ENCODE results near the gene SYF2.
A peak's percentile ranks its signal among the peaks of the same experiment; 100 is the strongest.

Gene SYF2

DNA sequence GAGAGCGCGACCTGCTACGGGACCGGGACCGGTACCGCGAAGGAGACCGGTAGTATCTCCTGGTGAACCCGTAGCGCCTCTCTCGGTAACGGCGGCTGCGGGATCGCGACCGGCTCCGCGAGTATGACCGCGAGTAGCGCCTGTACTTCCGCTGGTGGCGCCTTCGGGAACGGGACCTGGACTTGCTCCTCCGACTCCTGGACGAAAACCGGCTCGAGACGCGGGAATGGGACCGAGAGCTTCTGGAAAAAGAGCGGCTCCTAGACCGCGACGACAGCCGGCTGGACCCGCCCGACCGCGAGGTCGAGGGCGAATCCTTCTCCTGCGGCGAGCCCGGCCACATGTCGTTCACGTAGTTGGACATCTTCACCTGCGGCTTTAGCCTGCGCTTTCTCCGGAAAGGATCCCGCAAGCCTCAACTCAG lies 14.3 kb upstream of the SYF2 start:
- no peak for TF ChIP-seq CREB1 (IDR thresholded peaks at IDR 0.05; ENCODE audit: low read depth)
- TF ChIP-seq CEBPB (IDR thresholded peaks at IDR 0.05), result no peak
- no peak for TF ChIP-seq TEAD4 (IDR thresholded peaks at IDR 0.05)

DNA sequence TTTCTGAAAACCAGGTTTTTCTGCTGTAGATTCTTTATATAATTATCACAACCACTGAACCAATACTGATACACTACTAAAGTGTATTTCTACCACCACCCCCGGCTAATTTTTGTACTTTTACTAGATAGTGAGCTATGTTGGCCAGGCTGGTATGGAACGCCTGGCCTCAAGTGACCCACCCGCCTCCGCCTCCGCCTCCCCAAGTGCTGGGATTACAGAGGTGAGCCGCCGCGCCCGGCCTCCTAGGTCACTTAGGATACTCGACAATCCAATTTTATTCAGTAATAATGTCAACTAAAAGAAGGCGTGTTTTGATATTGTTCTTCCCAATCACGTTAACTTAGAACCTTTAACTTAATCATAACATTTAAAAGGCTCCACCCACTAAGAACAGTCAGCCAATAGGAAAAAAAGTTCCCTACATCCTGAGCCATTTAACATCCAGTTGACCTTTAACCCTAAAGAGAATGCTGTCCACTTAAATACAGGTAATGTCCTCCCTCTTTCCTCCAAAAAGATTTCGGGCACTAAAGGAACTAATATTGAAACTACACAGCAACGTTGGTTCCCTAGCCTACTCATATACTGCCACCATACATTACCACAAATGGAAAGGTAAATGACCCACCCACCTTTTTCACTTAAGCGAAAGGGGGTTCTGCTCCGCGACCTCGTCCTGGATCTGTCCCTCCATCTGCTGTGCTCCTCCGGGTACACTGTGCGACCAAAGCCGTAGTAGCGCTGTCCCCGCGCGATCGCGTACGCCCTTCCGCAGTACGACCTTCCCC lies 13.7 kb upstream of the SYF2 start:
- TF ChIP-seq TAF1 (IDR thresholded peaks at IDR 0.05; ENCODE audit: low read depth), result no peak
- TF ChIP-seq TCF12 (IDR thresholded peaks at IDR 0.05; ENCODE audit: low read depth), result no peak
- TF ChIP-seq ZBTB7A (IDR thresholded peaks at IDR 0.05; ENCODE audit: low read depth), result no peak
- no peak for TF ChIP-seq EP300 (IDR thresholded peaks at IDR 0.05; ENCODE audit: borderline replicate concordance)
- no peak for TF ChIP-seq TEAD4 (IDR thresholded peaks at IDR 0.05)
- TF ChIP-seq, protein P1, sequence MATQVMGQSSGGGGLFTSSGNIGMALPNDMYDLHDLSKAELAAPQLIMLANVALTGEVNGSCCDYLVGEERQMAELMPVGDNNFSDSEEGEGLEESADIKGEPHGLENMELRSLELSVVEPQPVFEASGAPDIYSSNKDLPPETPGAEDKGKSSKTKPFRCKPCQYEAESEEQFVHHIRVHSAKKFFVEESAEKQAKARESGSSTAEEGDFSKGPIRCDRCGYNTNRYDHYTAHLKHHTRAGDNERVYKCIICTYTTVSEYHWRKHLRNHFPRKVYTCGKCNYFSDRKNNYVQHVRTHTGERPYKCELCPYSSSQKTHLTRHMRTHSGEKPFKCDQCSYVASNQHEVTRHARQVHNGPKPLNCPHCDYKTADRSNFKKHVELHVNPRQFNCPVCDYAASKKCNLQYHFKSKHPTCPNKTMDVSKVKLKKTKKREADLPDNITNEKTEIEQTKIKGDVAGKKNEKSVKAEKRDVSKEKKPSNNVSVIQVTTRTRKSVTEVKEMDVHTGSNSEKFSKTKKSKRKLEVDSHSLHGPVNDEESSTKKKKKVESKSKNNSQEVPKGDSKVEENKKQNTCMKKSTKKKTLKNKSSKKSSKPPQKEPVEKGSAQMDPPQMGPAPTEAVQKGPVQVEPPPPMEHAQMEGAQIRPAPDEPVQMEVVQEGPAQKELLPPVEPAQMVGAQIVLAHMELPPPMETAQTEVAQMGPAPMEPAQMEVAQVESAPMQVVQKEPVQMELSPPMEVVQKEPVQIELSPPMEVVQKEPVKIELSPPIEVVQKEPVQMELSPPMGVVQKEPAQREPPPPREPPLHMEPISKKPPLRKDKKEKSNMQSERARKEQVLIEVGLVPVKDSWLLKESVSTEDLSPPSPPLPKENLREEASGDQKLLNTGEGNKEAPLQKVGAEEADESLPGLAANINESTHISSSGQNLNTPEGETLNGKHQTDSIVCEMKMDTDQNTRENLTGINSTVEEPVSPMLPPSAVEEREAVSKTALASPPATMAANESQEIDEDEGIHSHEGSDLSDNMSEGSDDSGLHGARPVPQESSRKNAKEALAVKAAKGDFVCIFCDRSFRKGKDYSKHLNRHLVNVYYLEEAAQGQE (IDR thresholded peaks at IDR 0.05; ENCODE audit: low read depth), result no peak
- no peak for TF ChIP-seq CREB1 (IDR thresholded peaks at IDR 0.05; ENCODE audit: low read depth)
- TF ChIP-seq, protein P2, sequence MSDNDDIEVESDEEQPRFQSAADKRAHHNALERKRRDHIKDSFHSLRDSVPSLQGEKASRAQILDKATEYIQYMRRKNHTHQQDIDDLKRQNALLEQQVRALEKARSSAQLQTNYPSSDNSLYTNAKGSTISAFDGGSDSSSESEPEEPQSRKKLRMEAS (IDR thresholded peaks at IDR 0.05), result no peak
- TF ChIP-seq RAD21 (IDR thresholded peaks at IDR 0.05; ENCODE audit: low read depth), result no peak
- no peak for TF ChIP-seq EGR1 (IDR thresholded peaks at IDR 0.05)
- no peak for TF ChIP-seq NFIC (IDR thresholded peaks at IDR 0.05)
- no peak for TF ChIP-seq YY1 (IDR thresholded peaks at IDR 0.05; ENCODE audit: low read depth)
- TF ChIP-seq CEBPB (IDR thresholded peaks at IDR 0.05), result no peak
- TF ChIP-seq, protein P3, sequence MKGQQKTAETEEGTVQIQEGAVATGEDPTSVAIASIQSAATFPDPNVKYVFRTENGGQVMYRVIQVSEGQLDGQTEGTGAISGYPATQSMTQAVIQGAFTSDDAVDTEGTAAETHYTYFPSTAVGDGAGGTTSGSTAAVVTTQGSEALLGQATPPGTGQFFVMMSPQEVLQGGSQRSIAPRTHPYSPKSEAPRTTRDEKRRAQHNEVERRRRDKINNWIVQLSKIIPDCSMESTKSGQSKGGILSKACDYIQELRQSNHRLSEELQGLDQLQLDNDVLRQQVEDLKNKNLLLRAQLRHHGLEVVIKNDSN (IDR thresholded peaks at IDR 0.05), result no peak
- no peak for TF ChIP-seq FOXM1 (IDR thresholded peaks at IDR 0.05; ENCODE audit: borderline replicate concordance, low read depth)

DNA sequence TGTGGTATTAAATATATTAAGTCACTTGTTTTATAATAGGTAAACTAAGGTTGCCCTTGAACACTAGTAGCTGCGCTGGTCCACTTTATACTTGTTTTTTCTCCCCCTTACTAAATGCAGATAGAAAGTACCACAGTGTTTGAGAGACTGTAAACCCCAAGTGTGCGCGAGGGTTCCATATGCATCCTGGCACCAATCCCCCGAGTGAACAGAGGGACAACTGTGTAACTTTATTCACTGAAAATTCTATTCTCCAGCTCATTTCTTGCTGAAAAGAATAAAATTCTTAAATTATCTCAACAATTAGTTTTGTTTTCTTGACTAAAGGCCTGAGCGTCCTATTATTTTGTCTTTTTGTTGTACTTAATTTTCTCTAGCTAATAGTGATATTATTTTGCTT lies 13.1 kb upstream of the SYF2 start:
- TF ChIP-seq ZBTB7A (IDR thresholded peaks at IDR 0.05; ENCODE audit: low read depth) (no peak), FOXM1 (IDR thresholded peaks at IDR 0.05; ENCODE audit: borderline replicate concordance, low read depth) (no peak), TEAD4 (IDR thresholded peaks at IDR 0.05) (no peak), CREB1 (IDR thresholded peaks at IDR 0.05; ENCODE audit: low read depth) (no peak), CEBPB (IDR thresholded peaks at IDR 0.05) (no peak), YY1 (IDR thresholded peaks at IDR 0.05; ENCODE audit: low read depth) (no peak), NFIC (IDR thresholded peaks at IDR 0.05) (no peak), TCF12 (IDR thresholded peaks at IDR 0.05; ENCODE audit: low read depth) (no peak), EP300 (IDR thresholded peaks at IDR 0.05; ENCODE audit: borderline replicate concordance) (no peak)

DNA sequence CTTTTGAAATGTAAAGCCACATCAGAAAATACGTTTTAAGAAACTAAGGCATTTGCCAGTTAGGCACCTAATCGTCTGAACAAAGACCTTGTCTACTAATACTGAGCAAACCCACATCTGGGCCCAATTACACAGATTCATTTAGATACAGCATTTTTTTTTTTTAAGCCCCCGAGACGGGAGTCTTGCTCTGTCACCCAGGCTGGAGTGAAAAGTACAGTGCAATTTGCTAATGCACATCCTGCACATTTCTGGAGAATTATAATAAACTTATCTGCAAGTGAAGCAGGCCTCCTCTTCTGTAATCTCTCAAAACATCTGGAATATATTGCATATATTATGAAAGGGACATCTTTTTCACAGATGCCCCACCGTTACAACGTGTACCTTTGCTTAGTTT lies 11.6 kb upstream of the SYF2 start:
- TF ChIP-seq NFIC (IDR thresholded peaks at IDR 0.05), result no peak
- TF ChIP-seq YY1 (IDR thresholded peaks at IDR 0.05; ENCODE audit: low read depth), result no peak

DNA sequence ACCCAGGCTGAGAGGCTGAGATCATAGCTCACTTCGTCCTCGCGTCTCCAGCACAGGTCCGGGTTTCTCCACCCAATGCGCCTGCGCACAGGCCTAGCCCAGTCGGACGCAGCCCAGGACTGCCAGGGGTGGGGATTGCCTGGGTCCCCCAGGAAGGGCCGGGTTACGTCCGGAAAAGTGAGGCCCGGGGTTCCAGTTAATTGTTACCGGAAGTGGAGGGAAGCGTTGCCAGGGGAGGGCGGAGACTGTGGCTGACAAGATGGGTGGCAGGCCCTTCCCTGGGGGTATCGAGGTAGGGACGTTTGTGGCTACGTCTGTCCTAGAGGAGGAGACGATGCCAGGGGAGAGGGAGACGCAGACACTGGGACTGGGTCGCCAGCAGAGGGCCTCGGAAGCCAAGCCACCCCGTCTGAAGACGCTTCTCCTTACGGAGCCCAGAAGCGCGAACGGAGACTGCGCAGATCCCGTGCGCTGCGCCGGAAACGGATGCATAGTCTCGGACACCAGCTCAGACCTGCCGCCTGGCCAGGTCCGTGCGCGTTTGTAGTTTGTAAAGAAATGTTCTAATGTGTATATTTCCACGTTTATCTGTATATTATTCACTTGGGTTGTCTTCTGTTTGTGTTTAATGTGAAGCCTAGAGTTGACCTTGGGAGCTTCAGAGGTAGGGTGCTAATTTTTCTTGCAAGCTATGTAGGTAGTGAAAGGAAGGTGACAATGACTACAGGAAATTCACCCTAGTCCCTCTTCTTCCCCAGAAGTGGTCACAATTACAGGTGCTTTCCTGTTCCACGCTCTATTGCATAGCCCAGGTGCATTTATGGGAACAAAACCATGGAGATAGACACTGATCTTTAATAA lies 7.6 kb upstream of the SYF2 start:
- TF ChIP-seq FOXM1 (IDR thresholded peaks at IDR 0.05; ENCODE audit: borderline replicate concordance, low read depth) (no peak), ZBTB7A (IDR thresholded peaks at IDR 0.05; ENCODE audit: low read depth) (no peak), TEAD4 (IDR thresholded peaks at IDR 0.05) (peak; percentile 6), RAD21 (IDR thresholded peaks at IDR 0.05; ENCODE audit: low read depth) (peak; percentile 44; the same call in 1 of the 2 replicates), CEBPB (IDR thresholded peaks at IDR 0.05) (no peak), NFIC (IDR thresholded peaks at IDR 0.05) (peak; percentile 44), TAF1 (IDR thresholded peaks at IDR 0.05; ENCODE audit: low read depth) (peak; percentile 50; the same call in 1 of the 2 replicates), CREB1 (IDR thresholded peaks at IDR 0.05; ENCODE audit: low read depth) (no peak; the same call in 1 of the 2 replicates), EGR1 (IDR thresholded peaks at IDR 0.05) (no peak), TCF12 (IDR thresholded peaks at IDR 0.05; ENCODE audit: low read depth) (peak; percentile 33), EP300 (IDR thresholded peaks at IDR 0.05; ENCODE audit: borderline replicate concordance) (peak; percentile 29; the same call in 1 of the 2 replicates), YY1 (IDR thresholded peaks at IDR 0.05; ENCODE audit: low read depth) (peak; percentile 75)
- TF ChIP-seq, protein P1 (IDR thresholded peaks at IDR 0.05; ENCODE audit: low read depth), result no peak
- TF ChIP-seq, protein P3 (IDR thresholded peaks at IDR 0.05), result peak; percentile 7; the same call in 1 of the 2 replicates
- TF ChIP-seq, protein P2 (IDR thresholded peaks at IDR 0.05), result peak; percentile 58
